Measurements from ENCODE around the gene PTPRG. TPM values are rescaled to one million over a fixed set of nuclear protein-coding genes. Genes with fewer than 3 reads are reported as not detected.
A peak's percentile ranks its signal among the peaks of the same experiment; 100 is the strongest.

Gene PTPRG
- total RNA-seq, 1 donor from 2014 or later, result 25.2 TPM

DNA sequence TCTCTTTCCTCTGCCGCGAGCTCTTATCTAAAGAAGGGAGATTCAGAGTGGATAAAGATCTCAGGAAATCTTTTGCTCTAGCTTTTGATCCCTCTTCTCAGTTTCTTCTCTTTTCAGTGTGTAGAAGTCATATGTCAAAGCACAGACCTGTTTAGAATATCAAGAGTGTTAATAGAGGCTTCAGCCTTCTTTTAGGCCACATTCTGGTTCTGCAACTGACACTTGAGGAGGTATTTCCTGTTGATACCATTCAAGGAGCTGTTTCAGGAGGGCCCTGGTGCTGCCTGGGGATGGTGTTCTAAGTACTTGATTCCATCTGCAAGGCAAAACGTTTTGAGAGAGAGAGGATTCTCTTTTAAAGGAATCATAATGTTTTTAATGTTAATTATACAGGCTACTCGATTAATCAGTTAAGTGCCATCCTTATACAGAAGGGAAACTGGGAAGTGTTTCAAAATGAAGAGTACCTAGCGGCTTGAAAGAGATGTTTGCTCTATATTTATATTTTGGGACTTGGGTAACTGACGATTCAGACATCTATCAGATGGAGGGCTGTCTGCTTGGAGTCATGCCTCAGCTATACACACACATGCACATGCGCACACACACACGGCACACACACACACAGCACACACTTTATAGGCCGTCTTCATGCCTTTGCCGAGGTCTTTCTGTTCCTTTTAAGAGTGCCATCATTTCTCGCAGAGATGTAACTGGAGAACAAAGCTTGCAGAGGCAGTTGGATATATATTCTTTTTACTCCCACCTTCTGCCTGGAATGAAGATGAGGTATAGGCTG lies 313.9 kb downstream of the PTPRG start:
- H3K4me3 ChIP-seq (ENCODE audit: low read depth, low read length), result no peak overlapping the region
- no peaks in the 10 kb centered on the region for H3K36me3 ChIP-seq (ENCODE audit: control insufficient read depth, insufficient read depth, low read length)
- no peaks in the 10 kb centered on the region for H3K27me3 ChIP-seq (ENCODE audit: control insufficient read depth, insufficient read depth, low read length)
- no peak for DNase-seq (ENCODE audit: low read depth)
- TF ChIP-seq, protein P1, sequence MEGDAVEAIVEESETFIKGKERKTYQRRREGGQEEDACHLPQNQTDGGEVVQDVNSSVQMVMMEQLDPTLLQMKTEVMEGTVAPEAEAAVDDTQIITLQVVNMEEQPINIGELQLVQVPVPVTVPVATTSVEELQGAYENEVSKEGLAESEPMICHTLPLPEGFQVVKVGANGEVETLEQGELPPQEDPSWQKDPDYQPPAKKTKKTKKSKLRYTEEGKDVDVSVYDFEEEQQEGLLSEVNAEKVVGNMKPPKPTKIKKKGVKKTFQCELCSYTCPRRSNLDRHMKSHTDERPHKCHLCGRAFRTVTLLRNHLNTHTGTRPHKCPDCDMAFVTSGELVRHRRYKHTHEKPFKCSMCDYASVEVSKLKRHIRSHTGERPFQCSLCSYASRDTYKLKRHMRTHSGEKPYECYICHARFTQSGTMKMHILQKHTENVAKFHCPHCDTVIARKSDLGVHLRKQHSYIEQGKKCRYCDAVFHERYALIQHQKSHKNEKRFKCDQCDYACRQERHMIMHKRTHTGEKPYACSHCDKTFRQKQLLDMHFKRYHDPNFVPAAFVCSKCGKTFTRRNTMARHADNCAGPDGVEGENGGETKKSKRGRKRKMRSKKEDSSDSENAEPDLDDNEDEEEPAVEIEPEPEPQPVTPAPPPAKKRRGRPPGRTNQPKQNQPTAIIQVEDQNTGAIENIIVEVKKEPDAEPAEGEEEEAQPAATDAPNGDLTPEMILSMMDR (IDR thresholded peaks at IDR 0.05; ENCODE audit: insufficient read depth, low read length, poor library complexity, severe bottlenecking), result no peak

DNA sequence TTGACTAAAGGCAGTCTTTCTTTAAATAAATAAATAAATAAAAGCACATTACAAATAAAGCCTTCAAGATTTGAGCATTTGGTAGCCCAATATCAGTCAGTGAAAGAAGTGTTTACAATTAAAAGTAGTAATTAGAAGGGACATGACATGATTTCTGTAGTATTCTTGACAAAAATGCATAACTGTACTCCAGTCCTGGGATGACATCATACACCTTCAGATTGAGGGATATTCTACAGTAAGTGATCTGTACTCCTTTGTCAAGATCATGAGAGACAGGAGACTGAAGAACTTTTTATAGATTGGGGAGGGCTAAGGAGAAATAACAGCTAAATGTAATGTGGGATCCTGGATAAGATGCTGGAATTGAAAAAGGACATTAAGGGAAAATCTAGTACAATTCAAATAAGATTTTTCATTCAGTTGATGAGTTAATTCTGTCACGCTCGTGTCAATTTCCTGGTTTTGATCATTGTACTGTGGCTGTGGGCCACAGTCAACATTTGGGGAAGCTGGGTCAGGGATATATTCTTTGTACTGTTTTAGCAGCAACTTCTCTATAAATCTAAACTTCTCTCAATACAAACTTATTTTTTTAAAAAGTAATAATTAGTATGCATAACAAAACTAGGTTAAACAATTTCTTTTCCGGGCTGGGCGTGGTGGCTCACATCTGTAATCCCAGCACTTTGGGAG lies 314.8 kb downstream of the PTPRG start:
- TF ChIP-seq, protein P1 (IDR thresholded peaks at IDR 0.05; ENCODE audit: insufficient read depth, low read length, poor library complexity, severe bottlenecking), result no peak
- DNase-seq (ENCODE audit: low read depth), result no peak
- no peak overlapping the region for H3K4me3 ChIP-seq (ENCODE audit: low read depth, low read length)

DNA sequence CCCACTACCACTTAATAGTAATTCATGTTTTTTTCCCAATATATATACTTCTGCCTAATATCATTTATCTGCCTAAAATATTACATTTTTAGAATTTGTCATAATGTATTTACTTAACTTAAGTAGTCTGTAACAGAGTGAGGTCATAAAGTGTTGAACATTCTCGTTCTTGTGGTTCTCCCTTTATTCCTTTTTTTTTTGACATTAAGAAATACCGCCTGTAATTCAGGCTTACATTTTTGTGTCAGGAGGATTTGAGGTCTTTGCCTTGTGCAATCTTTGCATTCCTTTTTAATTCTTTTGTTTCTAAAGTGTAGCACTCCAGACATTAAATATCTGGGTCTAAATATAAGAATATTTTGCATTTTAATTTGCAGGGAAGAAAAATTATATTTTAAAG lies 315.4 kb downstream of the PTPRG start:
- H3K4me3 ChIP-seq (ENCODE audit: low read depth, low read length), result no peak overlapping the region
- H3K27me3 ChIP-seq (ENCODE audit: control insufficient read depth, insufficient read depth, low read length), result no peaks in the 10 kb centered on the region
- no peaks in the 10 kb centered on the region for H3K36me3 ChIP-seq (ENCODE audit: control insufficient read depth, insufficient read depth, low read length)
- DNase-seq (ENCODE audit: low read depth), result no peak
- TF ChIP-seq, protein P1 (IDR thresholded peaks at IDR 0.05; ENCODE audit: insufficient read depth, low read length, poor library complexity, severe bottlenecking), result no peak

More for the DNA sequence above, 314.8 kb downstream of the PTPRG start:
- H3K36me3 ChIP-seq (ENCODE audit: control insufficient read depth, insufficient read depth, low read length), result no peaks in the 10 kb centered on the region
- no peaks in the 10 kb centered on the region for H3K27me3 ChIP-seq (ENCODE audit: control insufficient read depth, insufficient read depth, low read length)

DNA sequence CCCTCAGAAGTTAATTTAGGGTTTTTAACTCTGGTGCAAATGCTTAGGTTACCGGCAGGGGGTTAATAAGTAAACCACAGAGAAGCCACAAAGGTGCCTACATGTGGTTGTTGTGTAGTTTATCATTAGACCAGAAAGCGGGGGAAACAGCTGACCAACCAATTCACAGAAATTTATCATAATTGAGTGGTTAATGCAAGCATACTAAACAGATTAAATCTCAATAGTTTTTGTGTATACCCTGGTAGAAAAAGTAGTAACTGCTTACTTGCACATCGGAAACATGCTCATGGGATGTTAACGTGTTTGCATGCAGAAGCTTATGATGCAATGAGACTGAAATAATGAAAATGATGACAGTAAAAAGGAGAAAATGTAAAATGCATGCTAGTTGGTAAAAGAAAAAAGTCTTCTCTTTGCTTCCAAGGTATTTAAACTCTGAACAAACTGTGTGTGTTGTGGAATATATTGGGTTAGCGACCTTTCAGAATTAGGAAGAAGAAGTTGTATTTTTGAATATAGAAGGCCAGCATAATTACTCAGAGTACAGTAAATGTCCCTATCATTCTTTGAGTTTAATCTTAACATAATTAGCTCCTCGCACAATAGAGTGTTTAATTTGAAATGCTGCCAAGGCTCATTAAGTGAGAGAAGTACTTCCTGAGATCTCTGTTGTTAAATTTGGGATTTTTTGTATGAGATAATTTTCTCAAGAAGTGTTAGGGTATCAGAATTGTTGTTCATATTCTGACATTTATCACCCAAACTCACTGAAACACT lies 316.2 kb downstream of the PTPRG start:
- H3K4me3 ChIP-seq (ENCODE audit: low read depth, low read length), result no peak overlapping the region
- H3K27me3 ChIP-seq (ENCODE audit: control insufficient read depth, insufficient read depth, low read length), result no peaks in the 10 kb centered on the region
- TF ChIP-seq, protein P1 (IDR thresholded peaks at IDR 0.05; ENCODE audit: insufficient read depth, low read length, poor library complexity, severe bottlenecking), result peak; percentile 35
- no peak for DNase-seq (ENCODE audit: low read depth)
- no peaks in the 10 kb centered on the region for H3K36me3 ChIP-seq (ENCODE audit: control insufficient read depth, insufficient read depth, low read length)

DNA sequence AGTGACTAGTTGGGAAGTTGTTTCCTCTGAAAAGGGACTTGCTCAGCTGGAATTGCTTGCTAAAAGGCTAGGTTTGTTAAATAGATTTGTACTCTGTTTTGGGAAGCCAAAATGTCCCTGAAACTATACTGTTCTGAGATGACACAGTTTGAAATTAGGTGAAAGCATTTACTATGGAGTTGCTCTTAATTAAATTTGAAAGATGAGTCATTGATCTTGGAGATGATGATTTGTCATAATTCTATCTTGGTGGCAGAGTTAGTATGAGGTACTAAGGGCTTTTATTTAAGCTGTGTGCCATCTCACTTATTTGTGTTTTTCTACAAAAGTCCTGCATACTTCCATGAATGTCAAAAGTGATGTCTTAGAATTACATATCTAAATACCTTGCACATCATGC lies 320.9 kb downstream of the PTPRG start:
- TF ChIP-seq, protein P1 (IDR thresholded peaks at IDR 0.05; ENCODE audit: insufficient read depth, low read length, poor library complexity, severe bottlenecking), result no peak
- Histone ChIP-seq H3K4me3 (ENCODE audit: low read depth, low read length) (no peak overlapping the region), H3K27me3 (ENCODE audit: control insufficient read depth, insufficient read depth, low read length) (no peaks in the 10 kb centered on the region), H3K36me3 (ENCODE audit: control insufficient read depth, insufficient read depth, low read length) (no peaks in the 10 kb centered on the region)
- DNase-seq (ENCODE audit: low read depth), result no peak
